ENCODE measurements around the gene CXXC5.

GRCh38 chr5:139667001-139667729, 19.0 kb downstream of the CXXC5 start:
- TF ChIP-seq CTCF (IDR thresholded peaks at IDR 0.05) (no peak), ZFX (IDR thresholded peaks at IDR 0.05; ENCODE audit: borderline replicate concordance) (no peak)
